NCI-H1694 (cell line): ENCODE measurements around the gene ADGRG2.

Experiments
- DNase-seq: peaks from one replicate; lab custom pipeline; 2025; lab: John Stamatoyannopoulos, UW

Gene ADGRG2

GRCh38 chrX:18949944-18950301, 172.3 kb downstream of the ADGRG2 start:
- DNase-seq: no peak

- no peak for DNase-seq
Measured at GRCh38 chrX:18949291-18949943, 172.9 kb downstream of the ADGRG2 start.

- DNase-seq: no peak
Measured at GRCh38 chrX:18946611-18947010, 175.7 kb downstream of the ADGRG2 start.

GRCh38 chrX:18946157-18946556, 176.1 kb downstream of the ADGRG2 start:
- no peak for DNase-seq

- no peak for DNase-seq
Measured at GRCh38 chrX:18945483-18945882, 176.8 kb downstream of the ADGRG2 start.

GRCh38 chrX:18944482-18944881, 177.8 kb downstream of the ADGRG2 start:
- DNase-seq: no peak

- DNase-seq: no peak
Measured at GRCh38 chrX:18941896-18942295, 180.4 kb downstream of the ADGRG2 start.
